GM03348 (cell line): Measurements from ENCODE around the gene ZNF641.
A peak's percentile ranks its signal among the peaks of the same experiment; 100 is the strongest.
"Not testable (repeated sequence)": the region's sequence is repeated elsewhere in the genome, so short reads cannot be mapped to it uniquely, and the experiment has no call there.

Source experiments
- DNase-seq: peaks from one replicate; pipeline ENCODE4 v3.0.0; 2012; ENCODE audit warnings: low spot score

ZNF641 gene

GRCh38 chr12:48334808-48335207 lies 15.9 kb downstream of the ZNF641 start:
- DNase-seq, result no peak

- not testable (repeated sequence) for DNase-seq
These were observed 17.0 kb downstream of the ZNF641 start for GRCh38 chr12:48333680-48334079.

GRCh38 chr12:48331399-48331798 lies 19.3 kb downstream of the ZNF641 start:
- DNase-seq, result no peak

- DNase-seq, result no peak
These were observed 21.4 kb downstream of the ZNF641 start for GRCh38 chr12:48329199-48329939.

DNA sequence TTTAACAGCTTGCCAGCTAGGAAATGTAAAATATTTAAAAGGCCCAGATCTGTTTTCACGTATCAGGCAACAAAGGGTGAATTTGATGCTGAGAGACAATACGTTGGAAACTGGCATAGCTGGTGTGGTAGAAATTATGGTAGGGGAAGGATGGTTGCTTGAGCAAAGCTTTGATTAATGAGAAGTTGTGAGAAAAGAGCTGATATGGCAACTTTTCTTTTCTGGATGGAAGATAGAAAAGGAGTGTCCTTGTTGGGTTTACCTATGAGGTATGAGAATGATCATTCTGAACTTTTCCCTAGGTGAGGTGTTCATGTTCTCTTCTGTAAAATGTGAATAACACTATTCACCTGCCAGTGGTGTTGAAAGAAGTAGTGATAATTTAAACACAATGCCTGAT lies 34.2 kb downstream of the ZNF641 start:
- no peak for DNase-seq

GRCh38 chr12:48311313-48311712 lies 39.4 kb downstream of the ZNF641 start:
- no peak for DNase-seq

DNA sequence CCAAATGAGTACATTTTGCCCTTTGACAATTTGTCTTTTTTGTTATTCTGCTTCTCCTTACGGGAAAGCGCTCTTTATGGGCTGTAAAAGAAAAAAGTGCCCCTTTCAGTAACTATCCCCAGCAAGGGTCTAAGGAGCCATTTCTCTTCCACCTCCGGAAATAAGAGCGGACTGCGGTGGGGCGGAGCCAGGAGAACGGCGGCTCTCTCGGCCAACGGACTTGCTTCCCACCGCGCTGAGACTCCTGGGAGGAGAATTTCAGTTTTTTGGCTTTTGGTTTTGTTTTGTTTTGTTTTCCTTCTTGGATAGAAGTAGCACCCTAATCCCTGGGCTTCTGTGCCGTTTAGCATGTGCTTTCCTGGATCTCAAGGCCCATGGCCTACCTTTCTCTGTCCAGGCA lies 43.5 kb downstream of the ZNF641 start:
- DNase-seq, result no peak

GRCh38 chr12:48305190-48305589 lies 45.5 kb downstream of the ZNF641 start:
- no peak for DNase-seq

- DNase-seq, result no peak
These were observed 48.4 kb downstream of the ZNF641 start for GRCh38 chr12:48302161-48302911.

- DNase-seq, result no peak
These were observed 49.9 kb downstream of the ZNF641 start for GRCh38 chr12:48300774-48301173.

DNA sequence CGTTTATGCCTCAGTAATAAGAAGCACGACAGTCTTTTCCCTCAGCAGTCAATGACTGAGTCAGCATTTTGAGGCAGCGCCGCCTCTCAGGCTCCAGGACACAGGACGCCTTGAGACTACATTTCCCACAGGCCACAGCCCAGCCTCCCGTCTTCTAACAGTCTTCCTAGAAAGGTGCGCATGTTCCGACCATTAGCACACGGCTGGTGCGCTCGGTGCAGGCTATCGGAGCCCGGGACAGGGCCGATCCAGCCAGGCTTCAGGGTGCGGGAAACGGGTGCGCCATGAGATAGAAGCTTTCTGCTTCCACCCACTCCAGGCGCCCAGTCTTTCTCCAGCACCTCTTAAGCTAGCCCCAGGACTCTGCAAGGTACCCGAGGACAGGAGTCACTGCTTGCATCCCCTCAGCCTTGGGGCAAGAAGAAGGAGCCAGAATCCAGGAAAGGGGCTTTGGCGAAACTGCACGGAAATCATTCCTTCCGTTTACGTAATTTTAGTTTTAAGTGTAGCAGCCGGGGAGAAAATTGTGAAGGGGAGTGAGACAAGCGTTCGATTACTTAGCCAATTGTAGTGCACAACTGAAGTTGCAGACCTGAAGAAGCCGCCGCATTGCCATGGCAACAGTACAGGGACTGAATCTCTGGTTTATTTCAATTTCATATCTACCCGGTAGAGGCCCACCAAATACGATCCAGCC lies 54.0 kb downstream of the ZNF641 start:
- peak; percentile 78 for DNase-seq

DNA sequence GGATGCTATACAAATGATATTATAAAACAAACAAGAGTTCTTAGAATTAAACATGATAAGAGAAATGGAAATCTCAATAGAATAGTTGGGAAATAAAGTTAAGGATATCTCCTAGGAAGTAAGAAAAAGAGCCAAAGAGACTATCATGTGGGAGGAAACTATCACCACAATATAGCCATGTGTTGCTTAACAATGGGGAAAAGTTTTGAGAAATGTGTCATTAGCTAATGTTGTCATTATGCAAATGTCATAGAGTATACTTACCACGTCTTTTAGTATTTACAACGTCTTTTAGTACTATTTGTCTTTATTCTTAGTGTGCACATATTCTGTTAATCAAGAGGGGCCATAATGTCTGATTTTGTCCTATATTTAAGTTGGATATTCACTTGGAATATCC lies 58.7 kb downstream of the ZNF641 start:
- no peak for DNase-seq

GRCh38 chr12:48291511-48291910 lies 59.2 kb downstream of the ZNF641 start:
- DNase-seq, result no peak

- no peak for DNase-seq
These were observed 62.1 kb downstream of the ZNF641 start for GRCh38 chr12:48288387-48289268.
